Measurements from ENCODE around the gene RBM4. TPM values are rescaled to one million over a fixed set of nuclear protein-coding genes. Genes with fewer than 3 reads are reported as not detected.
A peak's percentile ranks its signal among the peaks of the same experiment; 100 is the strongest.

RBM4 gene
- total and polyA plus RNA-seq, 4 donors = 36.9 to 59.2 (median 46.4) TPM

DNA sequence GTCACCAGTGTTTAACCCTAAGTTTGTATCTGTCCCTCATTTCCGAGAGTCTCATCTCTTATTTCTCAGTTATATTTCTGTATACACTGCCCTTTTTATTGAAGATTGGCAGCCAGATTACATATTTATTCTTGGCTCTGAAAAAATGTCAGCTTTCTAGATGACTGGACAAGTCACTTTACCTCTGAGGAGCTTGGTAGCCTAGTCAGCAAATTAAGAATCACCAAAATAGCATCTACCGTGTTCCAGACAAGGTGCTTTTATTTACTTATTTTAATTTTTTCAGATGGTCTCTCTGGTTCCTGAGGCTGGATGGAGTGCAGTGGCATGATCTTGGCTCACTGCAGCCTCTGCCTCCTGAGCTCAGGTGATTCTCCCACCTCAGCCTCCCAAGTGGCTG, 5.6 kb upstream of the RBM4 start:
- no peak overlapping the region for H3K4me3 ChIP-seq (ENCODE audit: low read depth in 1 of 3, low read length in 3 of 3)
- no peaks in the 10 kb centered on the region for H3K27me3 ChIP-seq (ENCODE audit: control insufficient read depth in 4 of 4, insufficient read depth in 4 of 4, low read length in 3 of 4)
- TF ChIP-seq RAD21 (IDR thresholded peaks at IDR 0.05) = no peak
- no peak for TF ChIP-seq CTCF (IDR thresholded peaks at IDR 0.05; ENCODE audit: low read depth, low read length, missing input control)
- TF ChIP-seq YY1 (IDR thresholded peaks at IDR 0.05) = no peak
- no peak for TF ChIP-seq MAX (IDR thresholded peaks at IDR 0.05)
- no peak for TF ChIP-seq HNF4A (conservative IDR thresholded peaks at IDR 0.05)
- no peak for TF ChIP-seq NR2F2 (IDR thresholded peaks at IDR 0.05)
- TF ChIP-seq JUND (IDR thresholded peaks at IDR 0.05) = no peak
- no peak for TF ChIP-seq TAF1 (conservative IDR thresholded peaks at IDR 0.05)
- peaks cover 6 to 23% (median 16%) of the 10 kb centered on the region in 4 donors for H3K36me3 ChIP-seq (ENCODE audit: control insufficient read depth in 4 of 4, insufficient read depth in 3 of 4, low read depth in 1 of 4, low read length in 3 of 4)
- DNase-seq (ENCODE audit: low spot score) = no peak
- no peaks in the 10 kb centered on the region for H3K9me3 ChIP-seq (ENCODE audit: control insufficient read depth in 4 of 4, low read length in 3 of 4)
- no peak overlapping the region for H3K27ac ChIP-seq (ENCODE audit: low read depth in 1 of 2, low read length in 2 of 2)
- no peak overlapping the region for H3K9ac ChIP-seq (ENCODE audit: low read depth in 1 of 2, low read length in 2 of 2)
- peaks cover 2 to 13% (median 8%) of the 10 kb centered on the region in 4 donors for H3K4me1 ChIP-seq (ENCODE audit: control insufficient read depth in 4 of 4, insufficient read depth in 4 of 4, low read length in 3 of 4)
- 86% methylated on average over 2 of the region's 2 CpGs for WGBS

DNA sequence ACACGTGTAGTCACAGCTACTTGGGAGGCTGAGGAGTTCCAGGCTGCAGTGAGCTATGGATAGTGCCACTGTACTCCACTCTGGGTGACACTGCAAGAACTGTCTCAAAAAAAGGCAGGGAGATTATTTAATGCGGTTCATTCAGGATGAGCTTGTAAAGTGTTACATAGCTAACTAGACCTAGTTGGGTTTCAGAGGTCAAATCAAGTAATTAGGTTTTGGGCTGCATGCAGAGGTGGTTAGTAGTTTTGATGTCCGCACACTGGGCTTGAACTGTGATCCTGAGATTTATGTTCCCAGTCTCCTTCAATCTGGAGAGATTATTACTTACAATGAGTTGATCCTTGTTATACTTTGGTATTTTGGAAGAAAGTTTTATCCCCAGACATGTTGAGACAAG, 2.1 kb upstream of the RBM4 start:
- Histone ChIP-seq H3K4me1 (ENCODE audit: control insufficient read depth in 4 of 4, insufficient read depth in 4 of 4, low read length in 3 of 4) (peaks cover 5 to 41% (median 32%) of the 10 kb centered on the region in 4 donors), H3K36me3 (ENCODE audit: control insufficient read depth in 4 of 4, insufficient read depth in 3 of 4, low read depth in 1 of 4, low read length in 3 of 4) (peaks cover 3 to 16% (median 9%) of the 10 kb centered on the region in 4 donors), H3K27ac (ENCODE audit: low read depth in 1 of 2, low read length in 2 of 2) (peak overlapping the region in 1 of 2 donors; percentile 27), H3K9ac (ENCODE audit: low read depth in 1 of 2, low read length in 2 of 2) (no peak overlapping the region), H3K27me3 (ENCODE audit: control insufficient read depth in 4 of 4, insufficient read depth in 4 of 4, low read length in 3 of 4) (no peaks in the 10 kb centered on the region), H3K4me3 (ENCODE audit: low read depth in 1 of 3, low read length in 3 of 3) (no peak overlapping the region), H3K9me3 (ENCODE audit: control insufficient read depth in 4 of 4, low read length in 3 of 4) (no peaks in the 10 kb centered on the region)
- TF ChIP-seq HNF4G (IDR thresholded peaks at IDR 0.05) = no peak
- WGBS = 80% methylated on average over 3 of the region's 3 CpGs
- DNase-seq (ENCODE audit: low spot score) = no peak

DNA sequence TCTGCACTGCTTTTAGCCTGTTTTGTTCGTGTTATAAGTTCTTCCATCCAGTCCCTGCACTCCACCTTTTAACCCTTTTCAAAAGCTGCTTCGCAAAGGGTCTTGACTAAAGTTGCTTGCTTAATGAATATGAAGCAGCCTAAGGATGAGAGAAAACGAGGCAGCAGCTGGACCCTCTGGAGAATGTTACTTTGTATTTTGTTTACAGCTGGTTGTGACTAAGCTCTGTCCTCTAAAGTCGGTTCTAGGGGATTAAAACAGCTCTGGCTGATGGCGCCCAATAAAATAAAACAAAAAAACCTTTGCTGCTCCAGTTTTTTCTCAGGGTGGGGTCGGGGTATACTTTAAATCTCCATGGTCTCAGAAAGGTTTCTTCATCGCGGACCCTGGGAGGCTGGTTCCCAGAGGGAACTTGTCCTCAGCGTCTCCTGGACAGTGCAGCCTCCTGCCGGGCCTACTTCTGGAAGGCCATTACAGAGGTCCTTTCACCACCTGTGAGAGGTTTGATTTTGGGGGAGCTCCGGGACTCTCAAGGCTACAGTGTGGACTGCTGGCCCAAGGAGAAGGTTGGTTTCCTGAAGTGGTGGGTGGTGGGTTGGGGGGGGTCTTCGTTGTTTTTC, 836 bp upstream of the RBM4 start:
- no peaks in the 10 kb centered on the region for H3K9me3 ChIP-seq (ENCODE audit: control insufficient read depth in 4 of 4, low read length in 3 of 4)
- TF ChIP-seq EGR1 (IDR thresholded peaks at IDR 0.05; ENCODE audit: low read depth in 2 of 2) (no peak), GABPA (IDR thresholded peaks at IDR 0.05 in 1 of 2, conservative IDR thresholded peaks at IDR 0.05 in 1 of 2) (no peak), FOXA2 (IDR thresholded peaks at IDR 0.05) (no peak), JUND (IDR thresholded peaks at IDR 0.05) (no peak), RAD21 (IDR thresholded peaks at IDR 0.05) (no peak), TAF1 (conservative IDR thresholded peaks at IDR 0.05) (no peak), CTCF (IDR thresholded peaks at IDR 0.05; ENCODE audit: low read depth, low read length, missing input control) (no peak), FOXA1 (IDR thresholded peaks at IDR 0.05) (no peak), RXRA (IDR thresholded peaks at IDR 0.05) (no peak), HNF4G (IDR thresholded peaks at IDR 0.05) (no peak), SP1 (IDR thresholded peaks at IDR 0.05) (no peak), MAX (IDR thresholded peaks at IDR 0.05) (no peak)
- TF ChIP-seq, protein P1, sequence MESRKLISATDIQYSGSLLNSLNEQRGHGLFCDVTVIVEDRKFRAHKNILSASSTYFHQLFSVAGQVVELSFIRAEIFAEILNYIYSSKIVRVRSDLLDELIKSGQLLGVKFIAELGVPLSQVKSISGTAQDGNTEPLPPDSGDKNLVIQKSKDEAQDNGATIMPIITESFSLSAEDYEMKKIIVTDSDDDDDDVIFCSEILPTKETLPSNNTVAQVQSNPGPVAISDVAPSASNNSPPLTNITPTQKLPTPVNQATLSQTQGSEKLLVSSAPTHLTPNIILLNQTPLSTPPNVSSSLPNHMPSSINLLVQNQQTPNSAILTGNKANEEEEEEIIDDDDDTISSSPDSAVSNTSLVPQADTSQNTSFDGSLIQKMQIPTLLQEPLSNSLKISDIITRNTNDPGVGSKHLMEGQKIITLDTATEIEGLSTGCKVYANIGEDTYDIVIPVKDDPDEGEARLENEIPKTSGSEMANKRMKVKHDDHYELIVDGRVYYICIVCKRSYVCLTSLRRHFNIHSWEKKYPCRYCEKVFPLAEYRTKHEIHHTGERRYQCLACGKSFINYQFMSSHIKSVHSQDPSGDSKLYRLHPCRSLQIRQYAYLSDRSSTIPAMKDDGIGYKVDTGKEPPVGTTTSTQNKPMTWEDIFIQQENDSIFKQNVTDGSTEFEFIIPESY (IDR thresholded peaks at IDR 0.05) = no peak
- TF ChIP-seq, protein P2, sequence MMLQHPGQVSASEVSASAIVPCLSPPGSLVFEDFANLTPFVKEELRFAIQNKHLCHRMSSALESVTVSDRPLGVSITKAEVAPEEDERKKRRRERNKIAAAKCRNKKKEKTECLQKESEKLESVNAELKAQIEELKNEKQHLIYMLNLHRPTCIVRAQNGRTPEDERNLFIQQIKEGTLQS (IDR thresholded peaks at IDR 0.05) = no peak
- H3K27me3 ChIP-seq (ENCODE audit: control insufficient read depth in 4 of 4, insufficient read depth in 4 of 4, low read length in 3 of 4) = no peaks in the 10 kb centered on the region
- peak overlapping the region; percentile 44 to 68 for H3K27ac ChIP-seq (ENCODE audit: low read depth in 1 of 2, low read length in 2 of 2)
- H3K9ac ChIP-seq (ENCODE audit: low read depth in 1 of 2, low read length in 2 of 2) = no peak overlapping the region
- H3K4me1 ChIP-seq (ENCODE audit: control insufficient read depth in 4 of 4, insufficient read depth in 4 of 4, low read length in 3 of 4) = peaks cover 5 to 53% (median 44%) of the 10 kb centered on the region in 4 donors
- peaks cover 3 to 22% (median 11%) of the 10 kb centered on the region in 4 donors for H3K36me3 ChIP-seq (ENCODE audit: control insufficient read depth in 4 of 4, insufficient read depth in 3 of 4, low read depth in 1 of 4, low read length in 3 of 4)
- no peak for DNase-seq (ENCODE audit: low spot score)
- 63% methylated on average over 12 of the region's 12 CpGs for WGBS
- H3K4me3 ChIP-seq (ENCODE audit: low read depth in 1 of 3, low read length in 3 of 3) = peak overlapping the region; percentile 22 to 60 (median 46)

Data from liver (tissue), 9 donors.